Hematopoietic multipotent progenitor cell treated with erythropoietin and hydrocortisone succinate and interleukin-3 and kit ligand, for 6 days (in vitro differentiated cells): ENCODE measurements around the gene BMP10.
"Not testable (repeated sequence)": the region's sequence is repeated elsewhere in the genome, so short reads cannot be mapped to it uniquely, and the experiment has no call there.

Source experiments
- DNase-seq: peaks from one replicate; pipeline ENCODE4 v3.0.0-alpha.2; 2015

Gene BMP10

DNA sequence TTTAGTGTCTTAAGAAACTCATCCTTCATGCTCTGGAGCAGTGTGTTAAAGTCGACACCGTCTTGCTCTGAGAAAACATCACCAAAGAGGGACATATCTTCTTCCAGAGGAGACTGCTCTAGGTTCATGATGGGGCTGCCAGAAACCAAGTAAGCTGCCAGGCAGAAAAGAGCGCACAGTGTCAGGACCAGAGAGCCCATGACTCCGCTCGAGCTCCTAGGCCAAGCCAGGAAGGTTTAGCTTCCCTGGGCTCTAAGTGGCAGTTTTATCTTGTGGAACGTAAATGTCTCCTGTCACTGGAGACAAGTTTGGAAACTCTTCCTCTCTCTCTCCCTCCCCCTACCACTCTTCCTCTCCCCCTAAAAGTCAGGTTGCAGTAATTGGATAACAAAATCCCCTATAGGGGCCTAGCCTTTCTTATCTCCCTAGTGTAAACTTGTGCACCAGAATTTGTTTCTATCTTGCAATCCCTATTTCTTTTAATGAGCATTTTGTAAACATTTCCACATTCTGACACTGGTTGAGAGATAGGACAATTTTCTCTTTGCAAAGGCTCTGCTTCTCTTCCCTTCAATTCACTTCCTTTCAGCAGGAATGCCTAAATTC, at the start of gene BMP10:
BMP10 (minus strand) TSS at position 239 of the 606 bp plus-strand sequence; CDS start at position 200, 39 bp downstream.
- DNase-seq, result no peak

DNA sequence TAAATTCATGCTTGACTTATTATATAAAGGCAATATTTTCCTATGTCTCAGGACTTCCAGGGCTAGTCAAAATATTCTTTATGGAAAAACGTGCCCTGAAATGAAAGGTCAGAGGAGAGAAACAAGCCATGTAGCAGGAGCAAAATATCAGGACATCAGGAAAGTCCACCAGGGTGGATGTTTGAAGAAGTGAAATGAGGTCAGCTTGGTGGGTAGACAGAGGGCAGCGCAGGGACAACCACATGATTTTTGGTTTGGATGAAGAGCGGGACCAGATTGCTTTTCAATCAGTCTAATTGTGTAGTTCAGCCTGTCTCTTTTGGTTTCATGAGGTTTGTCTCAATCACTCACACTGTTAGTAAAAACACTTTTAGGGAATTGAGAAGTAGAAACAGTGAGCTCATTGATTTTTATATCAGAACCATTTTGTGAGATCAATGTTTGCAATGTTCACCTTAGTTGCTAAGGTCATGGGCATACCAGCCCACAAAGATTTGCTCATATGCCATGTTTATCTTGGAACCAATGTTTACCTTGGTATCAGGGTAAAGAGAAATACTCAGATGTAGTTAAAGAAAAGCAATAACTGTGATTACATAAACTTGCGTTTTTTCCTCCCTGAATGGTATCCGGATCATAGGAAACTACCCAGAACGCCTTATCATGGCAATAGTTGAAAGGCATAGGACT, 49.4 kb upstream of the BMP10 start:
- no peak for DNase-seq

GRCh38 chr2:68918497-68918896, 47.3 kb upstream of the BMP10 start:
- no peak for DNase-seq

DNA sequence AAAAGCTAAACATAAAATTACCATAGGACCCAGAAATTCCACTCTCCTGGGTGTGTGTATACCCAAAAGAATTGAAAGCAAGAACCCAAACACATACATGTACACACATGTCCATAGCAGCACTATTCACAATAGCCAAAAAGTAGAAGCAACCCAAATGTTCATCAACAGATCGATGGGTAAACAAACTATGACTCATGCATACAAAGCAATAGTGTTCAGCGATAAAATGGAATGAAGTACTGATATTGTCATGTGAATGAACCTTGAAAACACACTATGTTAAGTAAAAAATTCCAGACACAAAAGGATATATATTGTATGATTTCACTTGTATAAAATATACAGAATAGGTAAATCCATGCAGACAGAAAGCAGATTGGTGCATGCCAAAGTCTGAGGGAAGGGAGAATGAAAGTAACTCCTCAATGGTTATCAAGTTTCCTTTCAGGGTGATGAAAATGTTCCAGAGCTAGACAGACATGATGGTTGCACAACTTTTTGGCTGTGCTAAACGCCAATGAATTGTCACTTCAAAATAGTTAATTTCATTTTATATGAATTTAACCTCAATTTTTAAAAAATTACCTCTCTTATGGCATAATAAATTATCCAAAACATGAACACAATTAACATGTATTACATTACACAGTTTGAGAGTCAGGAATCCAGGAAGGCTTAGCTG, 46.0 kb upstream of the BMP10 start:
- DNase-seq, result no peak

- no peak for DNase-seq
Observed at GRCh38 chr2:68916226-68916625, 45.0 kb upstream of the BMP10 start.

- peak; percentile 21 for DNase-seq
Observed at GRCh38 chr2:68915393-68915792, 44.2 kb upstream of the BMP10 start.

- DNase-seq, result no peak
Observed at GRCh38 chr2:68913359-68913758, 42.2 kb upstream of the BMP10 start.

DNA sequence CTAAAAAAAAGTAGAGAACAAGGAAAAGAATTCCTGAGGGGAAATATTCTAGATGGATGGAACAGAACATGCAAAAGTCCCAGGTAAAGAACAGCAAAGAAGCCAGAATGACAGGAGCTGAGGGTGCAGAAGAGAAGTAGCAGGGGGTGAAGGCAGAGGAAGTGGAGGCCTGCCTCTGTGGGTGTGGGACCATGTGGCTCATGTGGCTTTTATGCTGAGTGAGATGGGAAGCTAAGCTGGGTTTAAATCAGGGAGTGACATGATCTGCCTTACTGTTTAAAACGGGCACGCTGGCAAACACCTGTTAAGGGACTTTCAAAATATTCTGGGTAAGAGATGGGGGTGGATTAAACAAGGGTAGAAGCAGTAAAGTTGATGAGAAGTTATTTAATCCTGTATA, 41.5 kb upstream of the BMP10 start:
- peak; percentile 57 for DNase-seq

DNA sequence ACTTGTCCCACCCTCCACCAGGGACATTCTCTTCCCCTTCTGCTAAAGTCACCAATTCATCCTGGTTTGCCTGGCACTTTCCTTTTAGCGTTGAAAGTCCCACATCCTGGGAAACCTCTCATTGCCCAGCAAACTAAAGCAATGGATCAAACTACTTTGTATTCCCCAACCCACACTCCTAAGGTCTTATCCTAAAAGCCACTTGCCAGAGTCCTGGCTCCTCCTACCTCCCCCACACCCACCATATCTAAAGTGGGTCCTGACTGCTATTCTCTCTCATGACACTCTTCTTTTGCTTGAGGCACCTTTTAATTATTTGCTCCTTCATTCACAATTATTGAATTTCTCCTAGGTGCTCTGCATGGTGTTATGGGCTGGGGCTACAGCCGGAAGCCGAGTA, 40.9 kb upstream of the BMP10 start:
- no peak for DNase-seq

DNA sequence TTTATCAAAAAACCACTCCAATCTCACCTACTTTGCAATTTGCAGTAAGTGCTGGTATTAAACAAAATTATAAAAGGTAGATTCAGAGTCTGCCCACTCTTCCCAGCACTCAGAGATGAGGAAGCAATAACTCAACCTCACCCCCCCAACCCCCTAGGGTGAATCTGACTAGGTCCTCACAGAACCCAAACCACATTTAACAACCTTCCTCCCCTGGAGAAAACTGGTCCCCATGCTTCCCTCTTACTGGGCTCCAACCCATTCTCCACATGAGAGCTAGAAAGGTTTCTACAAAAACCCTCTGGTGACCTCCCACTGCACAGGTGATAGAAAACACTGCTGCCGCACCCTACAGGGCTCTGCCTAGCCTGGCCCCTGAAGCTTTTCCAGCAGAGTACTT, 40.5 kb upstream of the BMP10 start:
- no peak for DNase-seq

GRCh38 chr2:68911246-68911645, 40.0 kb upstream of the BMP10 start:
- no peak for DNase-seq

- peak; percentile 93 for DNase-seq
Observed at GRCh38 chr2:68909793-68910674, 38.8 kb upstream of the BMP10 start.

GRCh38 chr2:68908392-68908970, 37.3 kb upstream of the BMP10 start:
- DNase-seq, result peak; percentile 96

GRCh38 chr2:68907920-68908253, 36.7 kb upstream of the BMP10 start:
- no peak for DNase-seq

- no peak for DNase-seq
Observed at GRCh38 chr2:68907232-68907919, 36.2 kb upstream of the BMP10 start.

DNA sequence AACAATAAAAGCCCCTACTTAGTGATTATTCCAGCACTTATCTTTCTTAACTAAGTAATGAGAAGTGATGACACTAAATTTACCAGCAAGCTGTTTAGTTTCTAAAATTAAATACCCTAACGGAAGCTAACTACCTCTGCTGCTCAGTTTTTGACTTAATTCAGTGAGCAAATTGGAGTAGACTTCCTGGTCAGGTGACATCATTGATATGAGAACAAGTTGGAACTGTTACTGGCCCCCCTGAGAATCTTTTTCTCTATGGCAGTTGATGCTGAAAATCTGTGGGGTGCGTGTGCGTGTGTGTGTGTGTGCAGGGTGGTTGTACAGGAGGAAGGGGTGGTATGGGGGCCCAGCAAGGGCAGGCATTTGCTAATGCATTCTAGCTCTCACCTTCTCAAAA, 35.5 kb upstream of the BMP10 start:
- DNase-seq, result no peak

DNA sequence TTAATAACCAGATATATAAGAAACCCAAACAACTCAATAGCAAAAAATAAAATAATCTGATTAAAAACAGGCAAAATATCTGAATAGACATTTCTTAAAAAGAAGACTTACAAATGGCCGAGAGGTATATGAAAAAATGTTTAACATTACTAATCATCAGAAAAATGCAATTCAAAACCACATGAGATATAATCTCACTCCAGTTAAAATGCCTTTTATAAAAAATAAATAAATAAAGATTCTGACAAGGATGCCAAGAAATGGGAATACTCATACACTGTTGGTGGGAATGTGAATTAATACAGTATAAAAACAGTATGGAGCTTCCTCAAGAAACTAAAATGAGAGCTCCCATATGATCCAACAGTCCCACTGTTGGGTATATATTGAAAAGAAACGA, 33.9 kb upstream of the BMP10 start:
- DNase-seq, result no peak

DNA sequence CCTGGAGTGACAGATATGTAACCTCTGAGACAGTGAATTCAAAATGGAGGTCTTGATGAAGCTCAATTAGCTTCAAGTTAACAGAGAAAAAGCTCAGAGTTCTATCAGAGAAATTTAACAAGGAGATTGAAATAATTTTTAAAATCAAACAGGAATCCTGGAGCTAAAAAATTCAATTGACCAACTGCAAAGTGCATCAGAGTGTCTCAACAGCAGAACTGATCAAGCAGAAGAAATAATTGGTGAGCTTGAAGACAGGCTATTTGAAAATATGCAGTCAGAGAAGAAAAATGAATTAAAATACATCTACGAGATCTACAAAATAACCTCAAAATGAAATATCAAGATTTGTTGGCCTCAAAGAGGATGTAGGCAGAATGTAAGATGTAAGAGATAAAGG, 30.4 kb upstream of the BMP10 start:
- DNase-seq, result no peak

DNA sequence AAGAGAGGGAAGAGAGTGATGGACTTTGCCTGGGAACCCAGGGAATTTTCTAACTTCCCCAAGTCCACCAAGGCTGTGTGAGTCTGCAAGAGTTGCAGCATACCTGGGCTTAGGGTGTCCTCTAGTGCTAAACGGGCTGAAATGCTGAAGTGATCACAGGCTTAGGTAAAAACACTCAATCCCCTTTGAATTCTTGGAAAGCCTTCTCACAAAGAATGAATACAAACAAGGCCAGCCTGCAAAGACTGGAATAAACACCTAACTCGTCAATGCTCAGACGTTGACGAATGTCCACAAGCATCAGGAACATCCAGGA, 30.0 kb upstream of the BMP10 start:
- DNase-seq, result peak; percentile 48

GRCh38 chr2:68900496-68901198, 29.4 kb upstream of the BMP10 start:
- DNase-seq, result no peak

GRCh38 chr2:68895981-68896380, 24.8 kb upstream of the BMP10 start:
- not testable (repeated sequence) for DNase-seq

DNA sequence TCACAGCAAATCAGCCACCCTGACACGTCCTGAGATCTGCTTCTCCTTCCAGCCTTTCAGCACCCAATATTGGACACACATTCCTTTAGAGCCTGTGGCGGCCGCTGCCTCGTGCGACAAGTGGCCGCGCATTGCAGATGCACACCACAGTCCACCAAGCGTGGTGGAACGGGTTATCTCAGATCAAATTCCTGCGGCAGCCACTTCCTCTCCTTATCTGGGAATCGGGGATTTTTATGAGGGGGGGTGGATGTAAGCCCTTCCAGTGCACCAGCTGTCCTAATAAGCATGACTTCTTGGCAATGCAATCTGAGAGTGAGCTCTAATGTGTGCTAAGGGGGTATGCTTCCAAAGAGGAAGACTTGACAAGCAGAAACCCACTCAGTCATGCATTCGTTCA, 18.3 kb upstream of the BMP10 start:
- DNase-seq, result no peak
